H9 (cell line): ENCODE measurements around the gene IZUMO2. TPM values are rescaled to one million over a fixed set of nuclear protein-coding genes. Genes with fewer than 3 reads are reported as not detected.

Experiments
- DNase-seq: peaks from one replicate; pipeline ENCODE4 v3.0.0-alpha.2; 2017
- H2AFZ ChIP-seq: one replicate; pipeline ENCODE4 v1.6.1; 2013; ENCODE audit warnings: mild to moderate bottlenecking, low read length, control low read depth, moderate library complexity
- H2AK5ac ChIP-seq: 2 replicates; pipeline ENCODE4 v1.6.1; 2013; ENCODE audit warnings: low read length, control low read depth, mixed read lengths; ENCODE audit not compliant: insufficient read length
- H2BK120ac ChIP-seq: one replicate; pipeline ENCODE4 v1.6.1; 2013; ENCODE audit warnings: low read depth, mild to moderate bottlenecking, low read length, control low read depth, inconsistent platforms; ENCODE audit not compliant: poor library complexity, severe bottlenecking
- H2BK12ac ChIP-seq: 2 replicates; pipeline ENCODE4 v1.6.1; 2013; ENCODE audit warnings: low read length, control low read depth, mixed read lengths, low read depth; ENCODE audit not compliant: insufficient read length
- H2BK15ac ChIP-seq: 2 replicates; pipeline ENCODE4 v1.6.1; 2013; ENCODE audit warnings: low read depth, low read length, control low read depth
- H2BK20ac ChIP-seq: one replicate; pipeline ENCODE4 v1.6.1; 2013; ENCODE audit warnings: low read depth, mild to moderate bottlenecking, low read length, control low read depth, inconsistent platforms; ENCODE audit not compliant: poor library complexity, severe bottlenecking
- H2BK5ac ChIP-seq: 2 replicates; pipeline ENCODE4 v1.6.1; 2013; ENCODE audit warnings: low read length, control low read depth, mixed read lengths; ENCODE audit not compliant: insufficient read length
- H3K14ac ChIP-seq: 2 replicates; pipeline ENCODE4 v1.6.1; 2013; ENCODE audit warnings: low read length, control low read depth; ENCODE audit not compliant: insufficient read depth
- H3K18ac ChIP-seq: 2 replicates; pipeline ENCODE4 v1.6.1; 2013; ENCODE audit warnings: low read depth, mild to moderate bottlenecking, mixed read lengths, low read length, control low read depth; ENCODE audit not compliant: insufficient read length
- H3K23ac ChIP-seq: 2 replicates; pipeline ENCODE4 v1.6.1; 2013; ENCODE audit warnings: low read length, control low read depth, mixed read lengths, low read depth; ENCODE audit not compliant: insufficient read length
- H3K23me2 ChIP-seq: 2 replicates; pipeline ENCODE4 v1.6.1; 2013; ENCODE audit warnings: low read depth, mild to moderate bottlenecking, mixed read lengths, low read length, control low read depth; ENCODE audit not compliant: insufficient read length, poor library complexity, severe bottlenecking
- H3K27ac ChIP-seq: 2 replicates; pipeline ENCODE4 v1.5.1; 2013; ENCODE audit warnings: low read length, control low read depth, mixed read lengths, low read depth; ENCODE audit not compliant: insufficient read length
- H3K27me3 ChIP-seq: 2 replicates; pipeline ENCODE4 v1.6.1; 2013; ENCODE audit warnings: low read length, control low read depth, inconsistent platforms; ENCODE audit not compliant: insufficient read depth
- H3K4ac ChIP-seq: 2 replicates; pipeline ENCODE4 v1.6.1; 2013; ENCODE audit warnings: low read depth, mild to moderate bottlenecking, control low read depth, inconsistent platforms, low read length, moderate library complexity
- H3K4me1 ChIP-seq: 2 replicates; pipeline ENCODE4 v1.6.1; 2013; ENCODE audit warnings: low read length, control low read depth, inconsistent platforms; ENCODE audit not compliant: insufficient read depth
- H3K4me2 ChIP-seq: 2 replicates; pipeline ENCODE4 v1.6.1; 2013; ENCODE audit warnings: low read length, control low read depth, mixed read lengths; ENCODE audit not compliant: insufficient read length, insufficient read depth
- H3K56ac ChIP-seq: 2 replicates; pipeline ENCODE4 v1.6.1; 2013; ENCODE audit warnings: low read depth, mild to moderate bottlenecking, mixed read lengths, low read length, control low read depth; ENCODE audit not compliant: insufficient read length
- H3K79me1 ChIP-seq: 2 replicates; pipeline ENCODE4 v1.6.1; 2013; ENCODE audit warnings: low read depth, mild to moderate bottlenecking, moderate library complexity, low read length, control low read depth, inconsistent platforms; ENCODE audit not compliant: insufficient read depth, poor library complexity, severe bottlenecking
- H3K79me2 ChIP-seq: 2 replicates; pipeline ENCODE4 v1.6.1; 2013; ENCODE audit warnings: low read length, control low read depth, inconsistent platforms; ENCODE audit not compliant: insufficient read depth
- H3K9ac ChIP-seq: 2 replicates; pipeline ENCODE4 v1.6.1; 2013; ENCODE audit warnings: low read length, control low read depth, mixed read lengths; ENCODE audit not compliant: insufficient read length; ENCODE audit errors: extremely low read depth
- H3K9me3 ChIP-seq: one replicate; pipeline ENCODE4 v1.6.1; 2013; ENCODE audit warnings: low read depth, low read length, inconsistent platforms; ENCODE audit not compliant: control insufficient read depth
- H3T11ph ChIP-seq: one replicate; pipeline ENCODE4 v1.6.1; 2013; ENCODE audit warnings: mild to moderate bottlenecking, low read length, control low read depth, inconsistent platforms
- H4K20me1 ChIP-seq: one replicate; pipeline ENCODE4 v1.6.1; 2013; ENCODE audit not compliant: control insufficient read depth, insufficient read length, insufficient read depth
- H4K5ac ChIP-seq: 2 replicates; pipeline ENCODE4 v1.6.1; 2013; ENCODE audit warnings: low read depth, mild to moderate bottlenecking, mixed read lengths, low read length, control low read depth; ENCODE audit not compliant: insufficient read length
- H4K8ac ChIP-seq: replicated peaks from 2 replicates; pipeline ENCODE4 v1.6.1; 2013; ENCODE audit warnings: low read length, control low read depth, mixed read lengths, low read depth; ENCODE audit not compliant: insufficient read length
- H4K91ac ChIP-seq: 2 replicates; pipeline ENCODE4 v1.6.1; 2013; ENCODE audit warnings: low read depth, mild to moderate bottlenecking, moderate library complexity, mixed read lengths, low read length, control low read depth; ENCODE audit not compliant: insufficient read length
- H3K27ac Mint-ChIP-seq, 3 experiments: 2 replicates in 2 of 3; 3 replicates in 1 of 3; pipeline ENCODE4 v1.8.0; 2020 to 2021; ENCODE audit warnings: mixed read lengths in 3 of 3, mild to moderate bottlenecking in 1 of 3, moderate library complexity in 1 of 3
- H3K27me3 Mint-ChIP-seq: 2 replicates; pipeline ENCODE4 v1.8.0; 2021; ENCODE audit warnings: low read depth, mild to moderate bottlenecking, moderate library complexity, mixed read lengths
- H3K36me3 Mint-ChIP-seq, 3 experiments: 2 replicates in 2 of 3; 3 replicates in 1 of 3; pipeline ENCODE4 v1.8.0; 2020 to 2021; ENCODE audit warnings: low read depth in 3 of 3, mixed read lengths in 3 of 3; ENCODE audit not compliant: insufficient read depth in 1 of 3
- H3K4me1 Mint-ChIP-seq, 2 experiments: 2 replicates each; pipeline ENCODE4 v1.8.0; 2020; ENCODE audit warnings: mixed read lengths in 2 of 2
- H3K4me3 Mint-ChIP-seq, 2 experiments: 2 replicates in 1 of 2; 3 replicates in 1 of 2; pipeline ENCODE4 v1.8.0; 2020 to 2021; ENCODE audit warnings: mild to moderate bottlenecking in 2 of 2, mixed read lengths in 2 of 2, moderate library complexity in 1 of 2
- H3K9me3 Mint-ChIP-seq, 2 experiments: 2 replicates in 1 of 2; 3 replicates in 1 of 2; pipeline ENCODE4 v1.8.0; 2020; ENCODE audit warnings: mild to moderate bottlenecking in 2 of 2, mixed read lengths in 2 of 2, moderate library complexity in 1 of 2
- WGBS: extraction: QIAGEN DNeasy Blood & Tissue Kit; methylation state at CpG from one replicate; pipeline ENCODE4 v1.1.7; 2013; ENCODE audit warnings: missing lambda C conversion rate, low lambda C conversion rate, mixed read lengths; ENCODE audit not compliant: insufficient read length; ENCODE audit errors: extremely low coverage; 5-methylcytosine and 5-hydroxymethylcytosine counted together
- total RNA-seq: library from RNA; stranded (reverse); gene quantifications from 2 replicates; pipeline ENCODE4 v1.2.1, GENCODE V29; 2021
- TF ChIP-seq, protein P1 (sequence below): fragments of 200-600 bp; sonication (generic); conservative IDR thresholded peaks from 3 replicates; pipeline ENCODE4 v1.8.0; 2021; ENCODE audit warnings: antibody characterized with exemption, mild to moderate bottlenecking

The IZUMO2 gene
- total RNA-seq, 1 experiment from 2014 or later, result not detected

DNA sequence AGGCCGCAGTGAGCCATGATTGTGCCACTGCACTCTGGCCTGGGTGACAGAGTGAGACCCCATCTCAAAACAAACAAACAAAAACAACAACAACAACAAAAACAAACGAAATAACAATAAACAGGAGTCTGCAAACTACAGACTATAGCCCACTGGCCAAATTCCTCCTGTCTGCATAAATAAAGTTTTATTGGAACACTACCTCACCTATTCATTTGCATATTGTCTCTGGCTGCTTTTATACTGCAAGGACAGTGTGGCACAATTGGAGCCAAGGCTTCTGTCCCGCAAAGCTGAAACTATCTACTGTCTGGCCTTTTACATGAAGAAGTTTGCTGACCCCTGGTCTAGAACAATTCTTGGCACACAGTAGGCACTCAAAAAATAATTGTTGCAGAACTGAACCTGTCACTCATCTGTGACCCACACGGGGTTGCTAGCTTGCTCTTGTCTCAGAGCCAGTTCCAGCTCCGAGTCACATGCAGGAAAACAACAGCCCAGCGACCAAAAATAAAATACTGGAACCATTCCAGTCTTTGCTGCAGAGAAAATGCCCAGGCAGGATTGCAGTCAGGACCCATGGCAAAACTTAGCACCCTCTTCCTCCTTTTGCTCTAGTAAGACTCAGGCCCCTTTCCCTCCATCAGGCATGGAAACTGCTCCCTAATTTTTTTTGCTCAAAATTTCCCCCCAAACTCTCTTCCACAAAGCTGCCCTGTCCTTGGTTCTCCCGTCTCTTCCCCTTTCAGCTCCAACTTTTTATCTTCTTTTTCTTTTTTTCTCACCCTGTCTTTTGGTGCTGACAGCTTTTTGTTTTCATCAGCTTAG is 35.6 kb upstream of the IZUMO2 start:
- no peak overlapping the region for H4K91ac ChIP-seq
- DNase-seq, result no peak
- no peak overlapping the region for H3K27ac ChIP-seq
- H2AFZ ChIP-seq, result no peak overlapping the region
- peaks cover 4% of the 10 kb centered on the region for H3K23me2 ChIP-seq
- no peak overlapping the region for H2BK12ac ChIP-seq
- H3K4me1 ChIP-seq, result no peaks in the 10 kb centered on the region
- no peaks in the 10 kb centered on the region; the same call in 1 of the 2 replicates for H3K27me3 ChIP-seq
- no peak overlapping the region for H3K18ac ChIP-seq
- H4K8ac ChIP-seq, result no peak overlapping the region
- H3K79me2 ChIP-seq, result no peaks in the 10 kb centered on the region
- no peak overlapping the region for H3K4me3 Mint-ChIP-seq
- H4K20me1 ChIP-seq, result no peaks in the 10 kb centered on the region
- peaks cover 0 to 13% of the 10 kb centered on the region in 2 experiments for H3K4me1 Mint-ChIP-seq
- no peak overlapping the region for H3K23ac ChIP-seq
- peak overlapping the region in 1 of 3 experiments; percentile 72; a peak in 1 of 7 replicates for H3K27ac Mint-ChIP-seq
- TF ChIP-seq, protein P1, sequence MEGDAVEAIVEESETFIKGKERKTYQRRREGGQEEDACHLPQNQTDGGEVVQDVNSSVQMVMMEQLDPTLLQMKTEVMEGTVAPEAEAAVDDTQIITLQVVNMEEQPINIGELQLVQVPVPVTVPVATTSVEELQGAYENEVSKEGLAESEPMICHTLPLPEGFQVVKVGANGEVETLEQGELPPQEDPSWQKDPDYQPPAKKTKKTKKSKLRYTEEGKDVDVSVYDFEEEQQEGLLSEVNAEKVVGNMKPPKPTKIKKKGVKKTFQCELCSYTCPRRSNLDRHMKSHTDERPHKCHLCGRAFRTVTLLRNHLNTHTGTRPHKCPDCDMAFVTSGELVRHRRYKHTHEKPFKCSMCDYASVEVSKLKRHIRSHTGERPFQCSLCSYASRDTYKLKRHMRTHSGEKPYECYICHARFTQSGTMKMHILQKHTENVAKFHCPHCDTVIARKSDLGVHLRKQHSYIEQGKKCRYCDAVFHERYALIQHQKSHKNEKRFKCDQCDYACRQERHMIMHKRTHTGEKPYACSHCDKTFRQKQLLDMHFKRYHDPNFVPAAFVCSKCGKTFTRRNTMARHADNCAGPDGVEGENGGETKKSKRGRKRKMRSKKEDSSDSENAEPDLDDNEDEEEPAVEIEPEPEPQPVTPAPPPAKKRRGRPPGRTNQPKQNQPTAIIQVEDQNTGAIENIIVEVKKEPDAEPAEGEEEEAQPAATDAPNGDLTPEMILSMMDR, result no peak
- H3K79me1 ChIP-seq, result no peaks in the 10 kb centered on the region
- H3K4me2 ChIP-seq, result no peak overlapping the region
- H2BK5ac ChIP-seq, result no peak overlapping the region
- no peak overlapping the region for H3K14ac ChIP-seq
- H2BK120ac ChIP-seq, result no peak overlapping the region
- H2BK15ac ChIP-seq, result no peak overlapping the region
- no peaks in the 10 kb centered on the region for H3K36me3 Mint-ChIP-seq
- H3K9me3 ChIP-seq, result no peaks in the 10 kb centered on the region
- H3K56ac ChIP-seq, result no peak overlapping the region
- H3K9me3 Mint-ChIP-seq, result peaks cover 0 to 2% of the 10 kb centered on the region in 2 experiments; a peak in 1 of 5 replicates
- H2BK20ac ChIP-seq, result no peak overlapping the region
- peaks cover 55% of the 10 kb centered on the region for H3K27me3 Mint-ChIP-seq
- no peak overlapping the region for H4K5ac ChIP-seq
- no peak overlapping the region for H3T11ph ChIP-seq
- no peak overlapping the region for H3K9ac ChIP-seq
- H2AK5ac ChIP-seq, result no peak overlapping the region
- WGBS, result no CpG with 5 or more reads among the region's 7 CpGs
- H3K4ac ChIP-seq, result no peak overlapping the region
